HL-60/S4 (cell line): Measurements from ENCODE around the gene FGGY.
"Not testable (repeated sequence)": the region's sequence is repeated elsewhere in the genome, so short reads cannot be mapped to it uniquely, and the experiment has no call there.

Source experiments
- in situ Hi-C: fragments of 300-500 bp; cut with MboI; formaldehyde crosslinking; loops from 2 replicates; pipeline ENCODE4 v1.14.3; 2022; ENCODE audit warnings: low sequenced_read_pairs

The FGGY gene

GRCh38 chr1:59561796-59562195 is 264.9 kb downstream of the FGGY start:
- in situ Hi-C loops = no loop called here

DNA sequence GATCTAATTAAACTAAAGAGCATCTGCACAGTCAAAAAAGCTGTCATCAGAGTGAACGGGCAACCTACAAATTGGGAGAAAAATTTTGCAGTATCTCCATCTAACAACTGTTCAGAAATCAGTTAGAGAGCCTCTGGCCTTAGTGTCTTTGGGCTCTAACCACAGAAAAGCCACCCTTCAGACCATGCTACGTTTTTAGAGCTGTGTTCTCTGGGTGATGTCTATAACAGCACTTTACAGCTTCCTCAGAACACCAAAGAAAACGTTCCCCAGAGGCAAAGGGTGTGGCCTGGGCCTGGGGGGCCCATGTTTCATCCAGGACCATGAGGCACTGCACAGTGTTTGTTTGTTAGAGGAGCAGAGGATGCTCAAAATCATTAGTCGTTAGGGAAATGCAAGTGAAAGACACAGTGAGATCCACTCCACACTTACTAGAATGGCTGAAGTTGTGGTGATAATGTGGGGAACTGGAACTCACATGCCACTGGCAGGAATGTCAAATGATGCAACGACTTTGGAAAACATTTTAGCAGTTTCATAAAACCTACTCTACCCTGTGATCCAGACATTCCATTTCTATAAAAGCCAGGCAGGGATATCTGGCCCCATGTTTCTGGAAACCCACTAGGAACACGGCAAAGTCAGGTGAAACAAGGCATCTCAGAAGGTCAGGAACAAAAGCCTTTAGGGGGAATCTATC is 267.4 kb downstream of the FGGY start:
- in situ Hi-C loops = no loop called here

DNA sequence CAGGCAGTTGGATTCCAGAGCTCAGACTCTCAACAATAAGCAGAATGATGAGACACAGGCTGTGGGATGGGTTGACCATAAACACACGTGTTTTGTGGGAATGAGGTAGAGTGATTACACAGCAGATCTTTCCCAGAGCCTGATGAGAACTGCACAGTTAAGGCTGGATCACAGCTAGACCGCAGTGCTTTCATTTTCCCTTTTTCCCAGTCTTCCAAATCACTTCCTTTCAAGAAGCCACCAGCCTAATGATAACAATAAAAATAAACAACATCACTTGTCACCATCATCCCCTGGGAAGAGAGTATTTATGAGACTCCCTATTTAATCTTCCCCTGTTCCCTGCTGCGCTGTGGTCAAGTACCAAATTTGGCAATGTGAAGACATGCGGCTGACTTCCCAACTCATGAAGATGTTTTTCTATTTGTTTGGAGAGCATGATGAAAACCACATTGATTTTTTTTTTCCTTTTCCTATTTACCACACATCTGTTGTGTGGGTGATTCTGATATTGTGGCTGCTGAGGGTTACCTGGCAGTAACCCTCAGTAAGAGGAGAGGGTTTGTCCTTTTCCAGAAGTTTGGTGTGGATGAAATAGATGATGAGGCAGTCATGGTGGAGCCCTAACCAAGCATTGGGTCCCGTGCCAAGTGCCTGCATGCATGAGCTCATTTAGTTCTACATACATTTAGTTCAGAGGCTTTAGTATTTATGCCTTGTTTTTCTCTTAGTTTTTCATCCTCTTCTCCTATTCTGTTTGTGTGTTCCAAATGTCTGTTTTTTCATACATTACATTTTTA is 268.9 kb downstream of the FGGY start:
- in situ Hi-C loops = no loop called here

DNA sequence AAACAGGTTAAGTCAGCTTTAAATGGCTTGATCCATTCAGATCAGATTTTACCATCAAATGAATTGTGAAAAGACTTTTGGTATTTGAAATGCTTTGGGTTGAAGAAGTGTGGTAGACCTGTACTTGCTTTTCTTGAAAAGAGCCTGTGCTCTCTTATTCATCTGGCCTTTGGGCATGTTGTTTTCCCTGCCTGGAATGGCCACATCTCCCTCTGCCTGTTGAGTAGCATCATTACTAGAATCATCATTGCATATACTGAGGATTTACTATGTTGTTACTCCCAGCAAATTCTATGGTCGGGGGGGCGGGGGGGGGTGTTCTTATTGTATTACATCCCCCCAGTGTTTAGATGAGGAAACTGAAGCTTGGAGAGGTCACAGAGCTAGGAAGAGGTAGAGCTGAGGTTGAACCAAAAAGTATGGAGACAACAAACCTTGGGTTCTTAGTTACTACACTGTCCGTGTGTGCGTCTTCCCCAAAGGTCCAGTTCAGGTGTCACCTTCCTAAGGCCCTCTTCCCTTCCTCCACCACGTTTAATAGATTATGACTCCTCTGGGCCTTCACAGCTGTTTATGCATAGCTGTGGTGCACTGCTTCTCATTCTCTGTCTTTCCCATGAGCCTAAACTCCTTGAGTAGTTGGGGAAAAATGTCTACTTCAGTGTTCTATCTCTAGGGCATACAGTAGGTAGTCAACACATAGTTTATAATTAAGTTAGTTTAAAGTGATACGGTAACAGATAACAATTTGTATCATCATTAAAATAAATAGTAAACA is 271.5 kb downstream of the FGGY start:
- in situ Hi-C loops = no loop called here

GRCh38 chr1:59569198-59569597 is 272.3 kb downstream of the FGGY start:
- in situ Hi-C loops = no loop called here

DNA sequence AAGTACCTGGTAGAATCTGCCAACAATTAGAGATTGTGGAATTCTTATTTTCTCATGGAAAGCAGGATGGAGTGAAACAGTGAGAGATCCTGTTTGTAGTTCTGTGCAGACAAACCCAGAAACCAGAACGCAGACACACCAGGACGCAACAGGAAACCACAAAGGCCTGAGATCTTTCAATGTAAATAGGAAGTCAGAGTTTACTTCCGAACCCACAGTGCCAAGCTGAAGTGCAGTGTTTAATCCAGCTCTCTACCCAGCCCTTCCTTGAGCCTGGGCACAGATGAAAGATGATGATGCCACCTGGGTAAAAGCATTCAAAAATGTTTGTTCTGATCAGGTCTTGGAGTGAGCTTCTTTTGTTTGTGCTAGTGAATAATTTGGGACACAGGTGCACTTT is 273.6 kb downstream of the FGGY start:
- in situ Hi-C loops = no loop called here

GRCh38 chr1:59574085-59574484 is 277.2 kb downstream of the FGGY start:
- in situ Hi-C loops = no loop called here

DNA sequence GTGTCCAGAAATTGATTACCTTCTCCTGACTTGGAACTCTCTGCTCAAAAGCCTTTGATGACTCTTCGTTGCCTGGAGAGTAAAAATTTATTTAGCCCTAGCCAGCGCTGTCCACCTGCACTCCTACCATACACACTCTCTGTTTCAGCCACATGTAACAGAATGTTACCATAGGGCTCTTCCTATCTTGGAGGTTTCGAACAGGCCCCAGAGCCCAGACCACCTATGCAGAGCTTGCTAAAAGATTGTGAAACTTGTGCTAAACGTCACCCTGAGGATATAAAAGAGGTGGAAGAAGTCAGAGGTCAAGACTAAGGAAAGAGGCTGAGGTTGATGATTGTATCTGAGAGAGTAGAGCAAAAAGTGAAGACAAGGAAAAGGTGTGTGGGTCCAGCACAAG is 280.9 kb downstream of the FGGY start:
- in situ Hi-C loops = no loop called here

GRCh38 chr1:59579222-59579621 is 282.3 kb downstream of the FGGY start:
- in situ Hi-C loops = no loop called here

DNA sequence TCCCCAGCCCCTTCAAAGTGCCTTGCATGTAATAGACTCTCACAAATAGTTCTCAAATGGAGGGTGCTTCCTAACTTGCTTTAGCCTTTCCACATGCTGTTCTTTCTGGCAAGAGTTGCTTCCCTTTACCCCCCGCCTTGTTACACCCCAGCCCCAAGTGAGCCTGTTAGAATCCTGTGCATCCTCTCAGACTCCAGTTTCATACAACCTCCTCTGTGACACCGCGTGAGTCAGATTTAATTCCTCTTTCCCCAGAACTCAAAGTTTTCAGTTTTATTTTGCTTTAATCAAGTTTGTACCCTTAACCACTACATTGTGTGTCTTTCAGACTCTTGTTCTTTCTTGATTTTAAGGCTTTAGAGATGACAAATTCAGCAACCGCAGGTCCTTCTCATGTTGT is 283.4 kb downstream of the FGGY start:
- in situ Hi-C loops = no loop called here

DNA sequence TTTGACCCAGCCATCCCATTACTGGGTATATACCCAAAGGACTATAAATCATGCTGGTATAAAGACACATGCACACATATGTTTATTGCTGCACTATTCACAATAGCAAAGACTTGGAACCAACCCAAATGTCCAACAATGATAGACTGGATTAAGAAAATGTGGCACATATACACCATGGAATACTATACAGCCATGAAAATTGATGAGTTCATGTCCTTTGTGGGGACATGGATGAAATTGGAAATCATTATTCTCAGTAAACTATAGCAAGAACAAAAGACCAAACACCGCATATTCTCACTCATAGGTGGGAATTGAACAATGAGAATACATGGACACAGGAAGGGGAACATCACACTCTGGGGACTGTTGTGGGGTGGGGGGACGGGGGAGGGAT is 295.5 kb downstream of the FGGY start:
- in situ Hi-C loops = not testable (repeated sequence)

DNA sequence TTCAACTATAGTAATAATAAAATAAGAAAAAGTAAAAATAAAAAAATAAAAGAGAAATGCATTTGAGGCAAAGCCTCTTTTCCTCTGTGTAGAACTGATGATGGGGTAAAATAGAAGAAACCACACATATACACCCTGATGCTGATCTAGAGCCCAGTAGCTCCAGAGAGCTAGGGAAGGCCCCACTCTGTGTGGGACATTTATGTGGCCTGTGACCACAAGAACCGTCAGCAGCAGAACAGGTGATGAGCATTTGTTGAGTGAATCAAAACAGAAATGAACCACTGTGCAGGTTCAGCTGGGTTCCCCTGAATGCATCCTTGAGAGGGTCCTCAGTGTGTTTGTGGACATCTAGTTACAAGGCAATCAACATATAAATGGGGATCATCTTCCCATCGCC is 296.0 kb downstream of the FGGY start:
- in situ Hi-C loops = no loop called here

DNA sequence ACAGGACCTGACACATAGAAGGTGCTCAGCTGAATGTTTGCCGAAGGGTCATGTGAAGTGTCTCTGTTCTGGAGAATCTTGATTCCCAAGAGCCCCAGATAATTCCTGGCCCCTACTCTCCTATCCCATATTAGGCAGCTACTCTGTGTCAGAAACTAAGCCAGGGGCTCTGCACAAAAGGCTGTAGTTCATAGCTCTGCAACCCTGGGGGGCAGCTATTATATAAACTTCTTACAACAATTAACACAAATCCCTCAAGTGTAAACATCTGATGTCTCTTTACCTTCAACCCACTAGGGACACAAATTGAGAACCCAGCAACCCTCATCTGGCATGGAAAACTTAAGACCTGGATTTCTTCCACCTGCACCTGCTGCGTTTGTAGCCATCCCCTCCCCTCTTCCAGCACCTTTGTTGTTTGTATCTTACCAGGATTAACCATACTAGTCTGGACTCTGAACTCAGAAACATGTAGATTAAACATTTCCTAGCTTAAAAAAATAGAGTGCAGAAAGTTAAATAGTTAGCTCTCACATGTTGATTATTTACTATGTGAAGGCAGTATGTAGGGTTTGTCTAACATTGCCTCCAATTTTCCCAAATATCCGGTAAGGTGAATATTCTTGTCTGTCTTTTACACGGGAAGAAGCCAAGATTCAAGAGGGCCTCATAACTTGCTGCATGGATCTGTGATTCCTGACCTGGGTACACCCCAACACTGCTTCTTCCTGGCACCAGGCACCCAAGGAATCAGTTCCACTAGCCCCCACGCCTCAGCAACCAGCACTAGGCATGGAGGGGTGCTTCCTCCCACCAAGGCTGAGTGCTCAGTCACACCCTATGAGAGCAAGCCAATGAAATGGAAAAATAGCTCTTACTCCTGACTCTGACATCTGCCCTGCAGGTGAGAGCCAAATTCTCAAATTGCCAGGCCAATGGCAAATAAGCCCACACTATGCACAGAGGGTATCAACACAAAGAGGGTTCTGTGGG is 297.2 kb downstream of the FGGY start:
- in situ Hi-C loops = no loop called here

DNA sequence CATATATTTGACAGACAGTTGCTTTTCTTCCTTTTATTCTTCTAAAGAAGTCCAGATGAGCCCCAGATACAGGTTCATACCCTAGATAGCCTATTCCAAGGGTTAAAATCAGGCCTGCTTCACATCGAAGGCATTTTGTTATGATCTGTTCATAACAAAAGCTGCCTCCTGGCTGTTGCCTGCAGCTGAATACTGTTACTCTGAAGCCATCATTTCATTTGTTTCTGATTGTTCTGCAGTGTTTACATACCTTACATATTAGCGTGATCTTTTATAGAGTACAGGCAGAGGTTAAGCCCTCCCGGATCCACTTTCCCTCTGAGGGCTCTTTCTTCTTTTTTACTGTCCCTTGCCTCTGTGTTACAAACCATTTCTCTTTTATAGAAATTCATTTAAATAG is 298.9 kb downstream of the FGGY start:
- in situ Hi-C loops = no loop called here

DNA sequence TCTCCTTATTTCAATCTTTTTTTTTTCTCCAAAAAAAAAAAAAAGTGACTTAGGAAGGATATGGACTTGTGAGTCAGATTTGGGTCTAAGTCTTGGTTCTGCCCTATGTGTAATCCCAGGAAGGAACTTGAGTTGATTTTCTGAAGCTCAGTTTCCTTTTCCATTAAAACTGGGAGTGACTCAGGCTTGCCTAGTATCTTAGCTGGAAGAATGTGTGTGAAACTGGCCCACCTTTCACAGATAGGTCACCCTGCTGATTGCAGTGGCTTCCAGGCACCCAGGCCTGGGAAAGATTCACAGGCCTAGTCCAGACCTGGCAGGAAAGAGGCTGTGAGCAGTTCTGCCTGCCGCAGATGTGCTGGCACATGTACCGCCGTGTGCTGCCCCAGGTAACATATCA is 299.5 kb downstream of the FGGY start:
- in situ Hi-C loops = no loop called here

GRCh38 chr1:59596956-59597355 is 300.1 kb downstream of the FGGY start:
- in situ Hi-C loops = no loop called here

GRCh38 chr1:59597420-59598119 is 300.7 kb downstream of the FGGY start:
- in situ Hi-C loops = no loop called here

DNA sequence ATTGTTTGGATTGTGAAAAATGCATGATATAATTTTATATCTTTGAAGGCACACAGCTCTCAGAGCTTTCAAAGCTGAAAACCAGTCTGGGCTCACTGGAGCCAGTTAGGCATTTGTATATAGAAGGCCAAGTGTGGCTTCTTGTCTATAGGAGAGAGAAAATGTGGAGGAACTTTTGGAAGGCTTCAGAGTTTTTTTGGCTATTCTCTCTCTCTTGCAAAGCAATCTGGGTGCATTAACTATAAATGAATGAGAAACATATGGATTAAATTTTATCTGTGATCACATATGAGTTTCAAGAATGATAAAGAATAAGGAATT is 301.2 kb downstream of the FGGY start:
- in situ Hi-C loops = no loop called here

DNA sequence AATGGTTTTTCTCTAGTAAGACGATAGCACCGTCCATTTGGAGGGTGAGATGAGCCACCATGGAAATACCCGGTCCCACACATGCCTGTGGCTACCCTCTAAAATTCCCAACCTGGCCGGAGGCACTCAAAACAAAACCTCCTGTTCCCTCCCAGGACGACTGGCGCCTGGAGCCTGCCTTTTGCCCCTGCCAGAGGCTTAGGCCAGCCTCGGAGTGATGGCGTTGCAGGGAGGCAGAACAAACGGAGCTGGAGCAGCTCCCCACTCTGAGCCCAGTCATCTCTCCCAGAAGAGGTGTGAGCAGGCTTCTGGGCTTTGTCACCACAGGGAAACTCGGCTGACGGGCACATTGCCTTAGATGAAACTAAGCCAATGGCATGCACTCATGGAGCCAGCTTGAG is 304.1 kb downstream of the FGGY start:
- in situ Hi-C loops = no loop called here

- in situ Hi-C loops = no loop called here
Observed at GRCh38 chr1:59601811-59602210, 304.9 kb downstream of the FGGY start.
